Stimulated activated naive CD8-positive, alpha-beta T cell treated with anti-CD3 and anti-CD28 coated beads, Interleukin-15, amount 100 ng/mL, for 72 hours (primary cell): ENCODE measurements around the gene NRG2.

Experiments
- ATAC-seq: fragments of 150-1000 bp; cut with Tn5 transposase; 2 replicates; pipeline ENCODE4 v1.10.0; 2021; ENCODE audit warnings: mild to moderate bottlenecking, moderate library complexity
- DNase-seq, 2 donors: peaks; one replicate each; pipeline ENCODE4 v3.0.0; 2021 to 2022
- H3K27ac Mint-ChIP-seq, 2 donors: one replicate each; pipeline ENCODE4 v1.8.0; 2022; ENCODE audit warnings: mild to moderate bottlenecking in 2 of 2, mixed read lengths in 2 of 2, moderate library complexity in 2 of 2
- H3K27me3 Mint-ChIP-seq: one replicate; pipeline ENCODE4 v1.8.0; 2022; ENCODE audit warnings: mixed read lengths
- H3K4me1 Mint-ChIP-seq: one replicate; pipeline ENCODE4 v1.8.0; 2022; ENCODE audit warnings: mild to moderate bottlenecking, mixed read lengths
- H3K4me3 Mint-ChIP-seq, 2 donors: one replicate each; pipeline ENCODE4 v1.8.0; 2022; ENCODE audit warnings: mild to moderate bottlenecking in 2 of 2, mixed read lengths in 2 of 2, moderate library complexity in 1 of 2
- H3K9me3 Mint-ChIP-seq, 2 donors: one replicate each; pipeline ENCODE4 v1.8.0; 2022; ENCODE audit warnings: mixed read lengths in 2 of 2

NRG2 gene

GRCh38 chr5:139974661-139975060 is 68.4 kb downstream of the NRG2 start:
- no peaks in the 10 kb centered on the region for H3K4me1 Mint-ChIP-seq
- H3K4me3 Mint-ChIP-seq: no peak overlapping the region
- no peak for ATAC-seq
- H3K27ac Mint-ChIP-seq: no peak overlapping the region
- DNase-seq: no peak
- peaks cover 33% of the 10 kb centered on the region for H3K27me3 Mint-ChIP-seq
- no peaks in the 10 kb centered on the region for H3K9me3 Mint-ChIP-seq

- ATAC-seq (no peak), DNase-seq (no peak)
- Mint-ChIP-seq H3K4me3 (no peak overlapping the region), H3K27me3 (peaks cover 33% of the 10 kb centered on the region), H3K9me3 (no peaks in the 10 kb centered on the region), H3K4me1 (no peaks in the 10 kb centered on the region), H3K27ac (peak overlapping the region in 1 of 2 donors; percentile 19)
Observed at GRCh38 chr5:139971202-139971725, 71.8 kb downstream of the NRG2 start.

- peaks cover 23% of the 10 kb centered on the region for H3K27me3 Mint-ChIP-seq
- no peak overlapping the region for H3K4me3 Mint-ChIP-seq
- DNase-seq: no peak
- H3K4me1 Mint-ChIP-seq: no peaks in the 10 kb centered on the region
- H3K9me3 Mint-ChIP-seq: no peaks in the 10 kb centered on the region
- no peak for ATAC-seq
- H3K27ac Mint-ChIP-seq: no peak overlapping the region
Observed at GRCh38 chr5:139969318-139969717, 73.8 kb downstream of the NRG2 start.

GRCh38 chr5:139968547-139969261 is 74.4 kb downstream of the NRG2 start:
- DNase-seq (peak; percentile 89 to 90), ATAC-seq (peak; percentile 97)
- Mint-ChIP-seq H3K27ac (no peak overlapping the region), H3K4me1 (no peaks in the 10 kb centered on the region), H3K27me3 (peaks cover 21% of the 10 kb centered on the region), H3K4me3 (no peak overlapping the region), H3K9me3 (no peaks in the 10 kb centered on the region)

- H3K4me3 Mint-ChIP-seq: no peak overlapping the region
- H3K4me1 Mint-ChIP-seq: no peaks in the 10 kb centered on the region
- H3K27me3 Mint-ChIP-seq: peaks cover 21% of the 10 kb centered on the region
- ATAC-seq (no peak), DNase-seq (no peak)
- H3K9me3 Mint-ChIP-seq: no peaks in the 10 kb centered on the region
- H3K27ac Mint-ChIP-seq: no peak overlapping the region
Observed at GRCh38 chr5:139967353-139967752, 75.7 kb downstream of the NRG2 start.

- ATAC-seq (no peak), DNase-seq (no peak)
- H3K4me1 Mint-ChIP-seq: no peaks in the 10 kb centered on the region
- peaks cover 21% of the 10 kb centered on the region for H3K27me3 Mint-ChIP-seq
- H3K4me3 Mint-ChIP-seq: no peak overlapping the region
- no peak overlapping the region for H3K27ac Mint-ChIP-seq
- H3K9me3 Mint-ChIP-seq: no peaks in the 10 kb centered on the region
Observed at GRCh38 chr5:139966856-139967255, 76.2 kb downstream of the NRG2 start.

- Mint-ChIP-seq H3K4me1 (no peaks in the 10 kb centered on the region), H3K4me3 (no peak overlapping the region), H3K27me3 (peaks cover 4% of the 10 kb centered on the region), H3K27ac (peak overlapping the region in 1 of 2 donors; percentile 37), H3K9me3 (no peaks in the 10 kb centered on the region)
- DNase-seq (peak in 1 of 2 donors; percentile 1), ATAC-seq (no peak)
Observed at GRCh38 chr5:139964994-139965565, 78.0 kb downstream of the NRG2 start.

GRCh38 chr5:139964266-139964993 is 78.7 kb downstream of the NRG2 start:
- DNase-seq: peak in 1 of 2 donors; percentile 4
- H3K9me3 Mint-ChIP-seq: no peaks in the 10 kb centered on the region
- no peak overlapping the region for H3K27ac Mint-ChIP-seq
- no peaks in the 10 kb centered on the region for H3K27me3 Mint-ChIP-seq
- ATAC-seq: no peak
- H3K4me3 Mint-ChIP-seq: no peak overlapping the region
- no peaks in the 10 kb centered on the region for H3K4me1 Mint-ChIP-seq

- ATAC-seq: no peak
- H3K4me3 Mint-ChIP-seq: no peak overlapping the region
- H3K4me1 Mint-ChIP-seq: no peaks in the 10 kb centered on the region
- no peak overlapping the region for H3K27ac Mint-ChIP-seq
- no peak for DNase-seq
- no peaks in the 10 kb centered on the region for H3K9me3 Mint-ChIP-seq
- no peaks in the 10 kb centered on the region for H3K27me3 Mint-ChIP-seq
Observed at GRCh38 chr5:139962445-139962844, 80.7 kb downstream of the NRG2 start.

- Mint-ChIP-seq H3K9me3 (no peaks in the 10 kb centered on the region), H3K4me1 (no peaks in the 10 kb centered on the region), H3K27ac (no peak overlapping the region), H3K4me3 (no peak overlapping the region), H3K27me3 (peaks cover under 1% of the 10 kb centered on the region)
- no peak for ATAC-seq
- peak in 1 of 2 donors; percentile 4 for DNase-seq
Observed at GRCh38 chr5:139961435-139962157, 81.5 kb downstream of the NRG2 start.

- ATAC-seq: peak; percentile 46
Observed at GRCh38 chr5:139960723-139961383, 82.2 kb downstream of the NRG2 start.

GRCh38 chr5:139958432-139959148 is 84.5 kb downstream of the NRG2 start:
- no peak for ATAC-seq
- no peak for DNase-seq
- no peak overlapping the region for H3K27ac Mint-ChIP-seq
- no peak overlapping the region for H3K4me3 Mint-ChIP-seq
- H3K4me1 Mint-ChIP-seq: no peaks in the 10 kb centered on the region
- H3K27me3 Mint-ChIP-seq: peaks cover 15% of the 10 kb centered on the region
- no peaks in the 10 kb centered on the region for H3K9me3 Mint-ChIP-seq

More at GRCh38 chr5:139960723-139961383, 82.2 kb downstream of the NRG2 start:
- Mint-ChIP-seq H3K27ac (no peak overlapping the region), H3K27me3 (peaks cover 8% of the 10 kb centered on the region), H3K4me3 (no peak overlapping the region), H3K4me1 (no peaks in the 10 kb centered on the region), H3K9me3 (no peaks in the 10 kb centered on the region)
- DNase-seq: peak; percentile 7 to 16

- DNase-seq (no peak), ATAC-seq (no peak)
- H3K9me3 Mint-ChIP-seq: no peaks in the 10 kb centered on the region
- no peak overlapping the region for H3K4me3 Mint-ChIP-seq
- no peaks in the 10 kb centered on the region for H3K4me1 Mint-ChIP-seq
- peak overlapping the region in 1 of 2 donors; percentile 43 for H3K27ac Mint-ChIP-seq
- peaks cover 15% of the 10 kb centered on the region for H3K27me3 Mint-ChIP-seq
Observed at GRCh38 chr5:139956342-139956741, 86.8 kb downstream of the NRG2 start.

- peaks cover 19% of the 10 kb centered on the region for H3K27me3 Mint-ChIP-seq
Observed at GRCh38 chr5:139955616-139956273, 87.4 kb downstream of the NRG2 start.

More at GRCh38 chr5:139955616-139956273, 87.4 kb downstream of the NRG2 start:
- H3K9me3 Mint-ChIP-seq: no peaks in the 10 kb centered on the region
- no peak overlapping the region for H3K27ac Mint-ChIP-seq
- no peak for ATAC-seq
- no peaks in the 10 kb centered on the region for H3K4me1 Mint-ChIP-seq
- no peak for DNase-seq
- no peak overlapping the region for H3K4me3 Mint-ChIP-seq
